ENCODE data around the gene GAGE10.
"Not testable (repeated sequence)": the region's sequence is repeated elsewhere in the genome, so short reads cannot be mapped to it uniquely, and the experiment has no call there.

The GAGE10 gene

GRCh38 chrX:49330421-49330820, 27.0 kb downstream of the GAGE10 start:
- not testable (repeated sequence) for DNase-seq

GRCh38 chrX:49331282-49331681, 27.8 kb downstream of the GAGE10 start, which contains the start of gene GAGE13:
GAGE13 (plus strand) TSS chrX:49331582; CDS start chrX:49332738, 1,156 bp downstream.
- DNase-seq, result not testable (repeated sequence)

- DNase-seq, result not testable (repeated sequence)
These were observed 28.4 kb downstream of the GAGE10 start for GRCh38 chrX:49331841-49332240.

GRCh38 chrX:49341449-49341848, 38.0 kb downstream of the GAGE10 start:
- not testable (repeated sequence) for DNase-seq

GRCh38 chrX:49344496-49345175, 41.2 kb downstream of the GAGE10 start:
- DNase-seq, result not testable (repeated sequence)

- DNase-seq, result not testable (repeated sequence)
These were observed 42.0 kb downstream of the GAGE10 start for GRCh38 chrX:49345402-49345801.

GRCh38 chrX:49346150-49346549, 42.7 kb downstream of the GAGE10 start:
- not testable (repeated sequence) for DNase-seq

Data from NCI-H1436 treated with DMSO at 0.1 percent for 48 hours (cell line).